Measurements from ENCODE around the gene PPP4R4.
A peak's percentile ranks its signal among the peaks of the same experiment; 100 is the strongest.
"Not testable (repeated sequence)": the region's sequence is repeated elsewhere in the genome, so short reads cannot be mapped to it uniquely, and the experiment has no call there.

Gene PPP4R4

DNA sequence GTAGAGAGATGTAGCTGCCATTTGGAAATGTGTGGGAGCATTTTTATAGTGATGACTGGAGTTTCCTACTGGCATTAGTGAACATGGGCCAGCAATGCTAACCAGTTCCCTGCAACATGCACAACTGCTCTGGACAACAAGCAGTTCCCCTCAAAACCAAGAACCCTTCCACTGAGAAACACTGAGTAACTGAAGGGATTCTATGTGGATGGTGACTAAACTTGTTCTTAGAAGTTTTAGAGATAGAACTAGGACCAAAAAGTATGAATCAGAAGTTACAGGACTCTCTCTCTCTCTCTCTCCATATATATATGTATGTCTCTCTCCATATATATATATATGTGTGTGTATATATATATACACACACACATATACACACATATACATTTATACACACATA, 111.0 kb downstream of the PPP4R4 start:
- Mint-ChIP-seq H3K27ac (no peak overlapping the region), H3K4me3 (no peak overlapping the region), H3K27me3 (peaks cover 2% of the 10 kb centered on the region), H3K9me3 (peaks cover 3% of the 10 kb centered on the region), H3K36me3 (no peaks in the 10 kb centered on the region), H3K4me1 (no peaks in the 10 kb centered on the region)
- DNase-seq (ENCODE audit: low spot score in 2 of 2) (no peak), ATAC-seq (ENCODE audit: low read depth) (no peak)

DNA sequence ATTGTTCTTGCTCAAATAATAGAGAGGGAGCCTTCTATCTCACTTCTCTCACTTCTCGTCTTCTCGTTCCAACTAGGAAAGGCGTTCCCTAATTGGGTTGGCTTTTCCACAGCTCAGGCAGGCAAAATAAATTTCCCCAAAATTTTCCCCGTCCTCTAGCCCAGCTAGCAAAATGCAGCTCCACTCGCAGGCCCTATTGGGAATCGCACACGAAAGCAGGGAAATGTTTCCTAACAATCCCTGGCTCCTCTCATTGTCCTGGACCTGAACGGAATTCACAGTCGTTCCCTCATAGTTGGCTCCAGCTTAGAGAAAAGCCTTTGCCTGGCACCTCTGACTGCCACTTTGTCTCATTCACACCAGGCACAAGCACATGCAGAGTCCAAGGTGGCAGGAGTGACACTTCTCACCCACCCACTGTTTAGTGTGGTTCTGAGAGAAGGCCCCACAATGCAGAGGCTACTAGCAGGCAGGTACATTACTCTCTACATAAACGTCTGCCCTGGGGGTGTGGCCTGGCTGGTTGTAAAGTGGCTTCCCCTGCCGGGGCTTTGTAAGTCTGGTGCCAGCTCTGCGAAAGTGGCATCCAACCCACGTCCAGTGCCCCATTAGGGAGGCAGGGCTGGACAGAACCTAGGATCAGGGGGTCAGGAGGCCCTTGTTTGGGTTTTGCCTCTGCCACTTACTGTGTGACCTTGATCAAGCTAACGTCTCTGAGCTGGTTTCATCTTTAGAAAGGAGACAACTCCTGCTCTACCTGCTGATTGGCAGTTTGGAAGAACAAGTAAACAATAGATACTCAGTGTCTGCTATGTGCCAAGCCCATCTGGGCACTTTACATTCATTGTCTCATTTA, 114.7 kb downstream of the PPP4R4 start:
- ATAC-seq (ENCODE audit: low read depth), result no peak
- Mint-ChIP-seq H3K27ac (no peak overlapping the region), H3K4me3 (no peak overlapping the region), H3K27me3 (peaks cover 2% of the 10 kb centered on the region), H3K9me3 (peaks cover 3% of the 10 kb centered on the region), H3K36me3 (no peaks in the 10 kb centered on the region), H3K4me1 (no peaks in the 10 kb centered on the region)
- DNase-seq (ENCODE audit: low spot score in 2 of 2), result no peak

GRCh38 chr14:94290197-94290596, 116.1 kb downstream of the PPP4R4 start:
- Mint-ChIP-seq H3K9me3 (peaks cover 3% of the 10 kb centered on the region), H3K36me3 (no peaks in the 10 kb centered on the region)

DNA sequence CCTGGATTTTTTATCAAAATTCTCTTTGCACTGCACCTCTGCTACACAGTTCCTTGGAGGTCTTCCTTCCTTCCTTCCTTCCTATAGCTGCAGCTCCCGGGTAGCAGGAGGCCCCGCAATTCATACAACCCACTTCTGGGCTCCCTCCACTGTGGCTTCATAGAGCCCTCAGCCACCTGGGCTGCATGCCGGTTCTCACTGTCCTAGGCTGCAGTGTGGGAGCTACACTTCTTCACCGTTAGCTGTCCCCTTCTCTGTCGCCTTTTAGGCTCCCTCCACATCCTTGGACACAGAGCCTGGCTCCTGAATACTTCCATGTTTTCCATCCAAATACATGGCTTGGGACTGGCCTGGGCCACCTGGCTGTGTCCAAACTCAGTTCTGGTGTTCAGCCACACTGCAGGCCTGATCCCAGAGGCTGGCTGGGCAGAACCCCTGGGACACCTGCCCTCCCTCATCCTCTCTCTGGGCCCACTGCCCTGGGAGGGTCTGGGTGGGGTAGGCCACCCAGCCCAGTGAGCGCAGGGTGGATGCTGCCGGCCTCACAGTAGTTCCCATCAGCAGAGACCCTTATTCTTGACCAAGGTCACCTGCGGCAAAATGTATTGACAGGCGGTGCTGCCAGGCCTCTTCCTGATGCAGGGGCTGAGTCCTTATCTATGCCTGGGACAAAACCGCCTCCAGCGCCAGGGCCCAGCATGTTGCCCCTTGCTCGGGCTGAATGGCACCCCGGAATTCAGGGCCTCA, 117.2 kb downstream of the PPP4R4 start:
- no peak overlapping the region for H3K4me3 Mint-ChIP-seq
- no peak overlapping the region for H3K27ac Mint-ChIP-seq
- peaks cover 2% of the 10 kb centered on the region for H3K27me3 Mint-ChIP-seq
- H3K4me1 Mint-ChIP-seq, result no peaks in the 10 kb centered on the region
- ATAC-seq (ENCODE audit: low read depth) (no peak), DNase-seq (ENCODE audit: low spot score in 2 of 2) (no peak)
- peaks cover 3% of the 10 kb centered on the region for H3K9me3 Mint-ChIP-seq
- H3K36me3 Mint-ChIP-seq, result no peaks in the 10 kb centered on the region

More at GRCh38 chr14:94290197-94290596, 116.1 kb downstream of the PPP4R4 start:
- DNase-seq (ENCODE audit: low spot score in 2 of 2) (no peak), ATAC-seq (ENCODE audit: low read depth) (no peak)
- Mint-ChIP-seq H3K27ac (no peak overlapping the region), H3K4me1 (no peaks in the 10 kb centered on the region), H3K27me3 (peaks cover 2% of the 10 kb centered on the region), H3K4me3 (no peak overlapping the region)

DNA sequence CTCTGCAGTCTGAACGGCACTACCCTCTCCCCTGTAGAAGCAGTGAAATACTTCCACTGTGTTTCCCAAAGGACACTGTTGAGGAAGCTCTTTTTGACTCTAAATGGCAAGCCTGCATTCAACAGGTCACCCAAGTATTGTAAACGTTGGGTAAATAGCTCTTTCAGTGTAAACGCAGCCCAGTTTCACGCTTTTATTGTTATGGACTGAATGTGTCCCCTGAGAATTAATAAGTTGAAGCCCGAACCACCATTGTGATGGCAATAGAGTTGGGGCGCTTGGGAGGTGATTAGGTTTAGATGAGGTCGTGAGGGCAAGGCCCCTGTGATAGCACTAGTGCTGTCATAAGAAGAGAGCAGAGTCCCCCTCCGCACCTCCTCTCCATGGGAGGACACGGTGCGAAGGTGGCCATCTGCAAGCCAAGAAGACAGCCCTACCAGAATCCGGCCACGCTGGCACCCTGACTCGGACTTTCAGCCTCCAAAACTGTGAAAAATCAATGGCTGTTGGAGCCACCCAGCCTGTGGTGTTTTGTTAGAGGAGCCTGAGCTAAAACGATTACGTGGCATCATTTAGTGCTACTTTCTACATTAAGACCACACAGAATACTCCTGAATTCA, 117.9 kb downstream of the PPP4R4 start:
- DNase-seq (ENCODE audit: low spot score in 2 of 2) (no peak), ATAC-seq (ENCODE audit: low read depth) (no peak)
- Mint-ChIP-seq H3K36me3 (no peaks in the 10 kb centered on the region), H3K4me3 (no peak overlapping the region), H3K27me3 (peaks cover 2% of the 10 kb centered on the region), H3K27ac (no peak overlapping the region), H3K9me3 (peaks cover 5% of the 10 kb centered on the region), H3K4me1 (no peaks in the 10 kb centered on the region)

DNA sequence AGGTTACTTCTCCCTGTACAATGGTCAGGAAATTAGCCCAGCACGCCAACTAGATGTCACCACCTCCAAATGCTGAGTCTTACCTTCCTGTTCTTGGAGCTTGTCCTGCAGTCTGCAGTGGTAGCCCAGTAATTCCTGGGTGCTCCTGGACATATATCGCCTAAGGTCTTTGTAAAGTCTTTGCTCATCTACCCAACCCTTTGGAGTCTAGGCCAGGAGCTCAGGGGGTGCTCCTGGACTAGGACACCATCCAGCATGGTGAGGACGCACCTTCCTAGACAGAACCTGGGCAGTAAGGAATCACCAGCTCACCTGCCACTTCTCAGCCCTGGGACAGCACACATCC, 118.4 kb downstream of the PPP4R4 start:
- no peak overlapping the region for H3K27ac Mint-ChIP-seq
- H3K9me3 Mint-ChIP-seq, result peaks cover 5% of the 10 kb centered on the region
- DNase-seq (ENCODE audit: low spot score in 2 of 2) (no peak), ATAC-seq (ENCODE audit: low read depth) (no peak)
- no peaks in the 10 kb centered on the region for H3K4me1 Mint-ChIP-seq
- no peaks in the 10 kb centered on the region for H3K36me3 Mint-ChIP-seq
- peaks cover 4% of the 10 kb centered on the region for H3K27me3 Mint-ChIP-seq
- H3K4me3 Mint-ChIP-seq, result no peak overlapping the region

DNA sequence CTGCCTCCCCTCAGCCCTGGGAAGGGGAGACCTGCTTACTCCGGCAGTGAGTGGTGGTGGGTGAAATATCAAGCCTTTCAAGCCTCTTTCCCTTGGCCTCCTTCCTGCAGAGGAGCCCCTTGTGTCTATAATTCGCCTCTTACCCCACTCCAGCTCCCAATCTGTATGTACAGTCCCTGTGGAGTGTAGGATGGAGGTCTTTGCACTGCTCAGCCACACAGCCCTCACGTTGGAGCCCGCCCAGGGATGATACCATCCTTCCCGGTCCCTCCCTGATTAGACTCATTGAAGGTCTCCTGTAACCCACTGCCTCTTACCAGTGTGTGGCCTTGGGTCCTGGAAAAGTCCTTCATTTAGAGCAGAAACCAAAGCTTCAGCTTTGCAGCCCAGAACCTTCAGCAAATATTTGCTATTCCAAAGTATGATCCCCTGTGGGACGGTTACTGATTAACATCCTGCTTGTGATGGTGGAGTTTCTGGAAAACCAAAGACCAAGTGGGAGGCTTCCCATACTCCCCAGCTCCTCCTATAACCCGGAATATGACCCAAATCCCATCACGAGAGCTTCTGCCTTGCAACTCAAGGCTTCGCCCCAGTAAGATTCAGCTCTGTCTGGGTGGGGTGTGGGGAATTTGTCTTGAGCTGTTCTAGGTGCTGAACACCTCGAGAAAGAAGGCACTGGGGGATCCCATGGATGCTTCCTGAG, 118.9 kb downstream of the PPP4R4 start, which contains the start of gene SERPINA10:
Gene SERPINA10, minus strand, starts transcription at position 397 of the 706 bp plus-strand sequence. CDS start 2,675 bp downstream, outside the sequence.
- no peak within 1 kb of the TSS for H3K27ac Mint-ChIP-seq
- no peak for ATAC-seq (ENCODE audit: low read depth)

DNA sequence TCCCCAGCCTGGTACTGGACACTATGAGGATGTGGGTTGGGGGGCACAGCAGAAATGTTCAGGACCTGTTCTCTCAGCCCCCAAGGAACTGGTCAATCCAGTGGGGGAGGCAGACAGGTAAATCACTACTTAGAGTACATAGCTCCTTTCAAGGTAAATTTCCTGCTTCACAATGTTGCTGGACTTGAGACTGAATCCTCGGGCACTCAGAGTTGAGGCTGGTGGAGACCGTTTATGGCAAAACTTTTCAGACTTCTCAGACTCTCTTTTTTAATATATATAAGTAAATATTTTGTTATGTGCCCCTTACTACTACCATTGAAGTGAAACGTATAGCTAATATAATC, 119.4 kb downstream of the PPP4R4 start:
- Mint-ChIP-seq H3K9me3 (peaks cover 2% of the 10 kb centered on the region), H3K4me1 (no peaks in the 10 kb centered on the region), H3K36me3 (no peaks in the 10 kb centered on the region), H3K27me3 (peaks cover 2% of the 10 kb centered on the region), H3K4me3 (no peak overlapping the region), H3K27ac (no peak overlapping the region)
- ATAC-seq (ENCODE audit: low read depth), result no peak
- DNase-seq (ENCODE audit: low spot score in 2 of 2), result no peak

More for the DNA sequence above, 118.9 kb downstream of the PPP4R4 start, which contains the start of gene SERPINA10:
- H3K27me3 Mint-ChIP-seq, result peaks cover 2% of the 10 kb centered on the region
- H3K4me3 Mint-ChIP-seq, result no peak within 1 kb of the TSS
- no peak for DNase-seq (ENCODE audit: low spot score in 2 of 2)
- H3K9me3 Mint-ChIP-seq, result peaks cover 2% of the 10 kb centered on the region
- H3K36me3 Mint-ChIP-seq, result no peaks in the 10 kb centered on the region
- no peaks in the 10 kb centered on the region for H3K4me1 Mint-ChIP-seq

DNA sequence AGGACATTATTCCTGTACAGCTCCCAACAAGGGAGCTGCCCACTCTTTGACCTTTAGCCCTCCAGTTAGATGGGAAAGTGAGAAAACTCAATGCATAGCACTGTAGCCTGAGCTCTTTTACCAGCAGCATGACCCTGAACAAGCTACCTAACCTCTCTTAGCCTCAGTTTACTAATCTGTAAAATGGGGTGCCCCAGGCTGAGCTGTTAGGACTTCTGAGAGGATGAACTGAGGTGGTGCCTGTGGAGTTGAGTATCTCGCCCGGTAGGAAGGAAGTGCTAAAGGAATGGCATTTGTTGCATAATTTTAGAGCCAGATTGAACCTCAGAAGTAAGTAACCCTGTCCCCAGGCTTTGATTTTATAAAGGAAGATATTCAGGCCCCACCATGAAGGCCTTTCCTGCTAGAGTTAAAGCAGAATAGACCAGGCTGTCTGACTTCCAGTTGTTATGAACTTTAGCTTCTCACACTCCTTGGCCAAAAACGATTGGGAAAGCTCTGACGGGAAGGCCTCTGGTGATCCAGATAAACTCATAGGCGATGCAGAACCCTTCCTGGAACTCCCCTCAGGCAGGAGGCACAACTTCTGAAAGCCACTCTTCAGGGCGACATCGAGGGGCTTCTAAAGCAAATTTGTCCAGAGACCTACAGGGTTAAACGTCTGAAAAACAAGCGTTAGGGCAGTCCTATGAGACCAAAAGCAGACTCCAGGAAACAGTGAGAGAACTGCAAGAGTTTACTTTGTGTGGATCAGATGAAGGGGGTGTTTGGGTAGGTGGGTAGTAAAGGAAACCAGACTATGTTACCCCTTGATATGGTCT, 121.4 kb downstream of the PPP4R4 start:
- H3K4me3 Mint-ChIP-seq, result no peak overlapping the region
- no peak overlapping the region for H3K27ac Mint-ChIP-seq
- peaks cover 2% of the 10 kb centered on the region for H3K9me3 Mint-ChIP-seq
- H3K4me1 Mint-ChIP-seq, result no peaks in the 10 kb centered on the region
- H3K36me3 Mint-ChIP-seq, result no peaks in the 10 kb centered on the region
- ATAC-seq (ENCODE audit: low read depth) (no peak), DNase-seq (ENCODE audit: low spot score in 2 of 2) (no peak)
- peaks cover 2% of the 10 kb centered on the region for H3K27me3 Mint-ChIP-seq

GRCh38 chr14:94296181-94296545, 122.0 kb downstream of the PPP4R4 start:
- H3K27me3 Mint-ChIP-seq; H3K9me3 Mint-ChIP-seq; H3K4me3 Mint-ChIP-seq; H3K27ac Mint-ChIP-seq; H3K36me3 Mint-ChIP-seq; DNase-seq (ENCODE audit: low spot score in 2 of 2); H3K4me1 Mint-ChIP-seq: not testable (repeated sequence)
- ATAC-seq (ENCODE audit: low read depth), result peak; percentile 37

- no peak overlapping the region for H3K27ac Mint-ChIP-seq
- no peak for DNase-seq (ENCODE audit: low spot score in 2 of 2)
- no peaks in the 10 kb centered on the region for H3K36me3 Mint-ChIP-seq
- ATAC-seq (ENCODE audit: low read depth), result no peak
- H3K9me3 Mint-ChIP-seq, result peaks cover 2% of the 10 kb centered on the region
- no peak overlapping the region for H3K4me3 Mint-ChIP-seq
- H3K27me3 Mint-ChIP-seq, result peaks cover 2% of the 10 kb centered on the region
- no peaks in the 10 kb centered on the region for H3K4me1 Mint-ChIP-seq
Measured at GRCh38 chr14:94298130-94298529, 124.0 kb downstream of the PPP4R4 start.

GRCh38 chr14:94303111-94303510, 129.0 kb downstream of the PPP4R4 start:
- Mint-ChIP-seq H3K36me3 (peaks cover 3% of the 10 kb centered on the region), H3K9me3 (peaks cover 3% of the 10 kb centered on the region), H3K4me1 (no peaks in the 10 kb centered on the region), H3K27ac (no peak overlapping the region), H3K4me3 (no peak overlapping the region), H3K27me3 (peaks cover 1% of the 10 kb centered on the region)
- no peak for DNase-seq (ENCODE audit: low spot score in 2 of 2)
- ATAC-seq (ENCODE audit: low read depth), result no peak

DNA sequence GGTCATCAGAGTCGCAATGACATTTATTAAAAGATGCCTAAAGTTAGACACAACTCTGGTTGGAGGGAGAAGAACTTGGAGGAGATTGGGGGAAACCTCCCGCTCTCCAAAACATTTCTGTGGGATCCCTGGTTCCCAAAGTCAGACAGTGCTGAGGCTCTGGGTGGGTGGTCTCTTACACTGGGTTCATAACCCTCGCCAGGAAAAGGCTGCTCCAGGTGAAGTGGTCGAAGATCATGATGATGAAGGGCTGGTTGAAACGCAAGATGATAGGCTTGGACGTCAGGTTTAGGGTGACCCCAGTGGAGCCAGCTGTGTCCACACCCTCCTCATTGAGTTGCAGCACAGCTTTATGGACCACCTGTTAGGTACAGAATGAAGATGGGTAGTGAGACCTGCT, 130.1 kb downstream of the PPP4R4 start:
- peaks cover 6% of the 10 kb centered on the region for H3K27me3 Mint-ChIP-seq
- H3K4me3 Mint-ChIP-seq, result no peak overlapping the region
- no peak for DNase-seq (ENCODE audit: low spot score in 2 of 2)
- ATAC-seq (ENCODE audit: low read depth), result no peak
- no peak overlapping the region for H3K27ac Mint-ChIP-seq
- H3K9me3 Mint-ChIP-seq, result peaks cover 7% of the 10 kb centered on the region
- H3K36me3 Mint-ChIP-seq, result peaks cover 3% of the 10 kb centered on the region
- H3K4me1 Mint-ChIP-seq, result no peaks in the 10 kb centered on the region

All from memory B cell (primary cell).